MM.1S (cell line): Measurements from ENCODE around the gene CTNNBL1.

ENCODE experiments used
- CTCF ChIP-seq: fragments of 300-600 bp; sonication (generic); IDR thresholded peaks from 2 replicates; pipeline ENCODE4 v1.5.1; 2016; ENCODE audit warnings: antibody characterized with exemption, low read length, mixed read lengths
- EZH2 ChIP-seq: fragments of 300-600 bp; sonication (generic); optimal IDR thresholded peaks from 2 replicates; pipeline ENCODE3; 2017; ENCODE audit warnings: low read depth, mild to moderate bottlenecking, antibody characterized with exemption, low read length, mixed read lengths
- EZH2phosphoT487 ChIP-seq: fragments of 300-600 bp; sonication (generic); IDR thresholded peaks from 2 replicates; pipeline ENCODE4 v1.6.1; 2018; ENCODE audit warnings: antibody characterized with exemption, low read length

GRCh38 chr20:37726971-37727956, 33.4 kb downstream of the CTNNBL1 start:
- no peak for TF ChIP-seq CTCF
- no peak for TF ChIP-seq EZH2
- TF ChIP-seq EZH2phosphoT487 = no peak
